Ishikawa (cell line): Measurements from ENCODE around the gene CLASP1.

Source experiments
- CEBPB ChIP-seq: IDR thresholded peaks from 2 replicates; pipeline ENCODE4 v1.6.1; 2012
- CREB1 ChIP-seq: IDR thresholded peaks from 2 replicates; pipeline ENCODE4 v1.6.1; 2012; ENCODE audit warnings: low read depth
- EGR1 ChIP-seq: IDR thresholded peaks from 2 replicates; pipeline ENCODE4 v1.6.1; 2012
- EP300 ChIP-seq: IDR thresholded peaks from 2 replicates; pipeline ENCODE4 v1.6.1; 2012; ENCODE audit warnings: borderline replicate concordance
- FOXM1 ChIP-seq: IDR thresholded peaks from 2 replicates; pipeline ENCODE4 v1.6.1; 2012; ENCODE audit warnings: low read depth, borderline replicate concordance
- MAX ChIP-seq: IDR thresholded peaks from 2 replicates; pipeline ENCODE4 v1.6.1; 2012
- NFIC ChIP-seq: IDR thresholded peaks from 2 replicates; pipeline ENCODE4 v1.6.1; 2012
- RAD21 ChIP-seq: IDR thresholded peaks from 2 replicates; pipeline ENCODE4 v1.6.1; 2012; ENCODE audit warnings: low read depth
- REST ChIP-seq: IDR thresholded peaks from 2 replicates; pipeline ENCODE4 v1.6.1; 2012; ENCODE audit warnings: low read depth, mild to moderate bottlenecking
- TAF1 ChIP-seq: IDR thresholded peaks from 2 replicates; pipeline ENCODE4 v1.6.1; 2012; ENCODE audit warnings: low read depth, mild to moderate bottlenecking
- TCF12 ChIP-seq: IDR thresholded peaks from 2 replicates; pipeline ENCODE4 v1.6.1; 2012; ENCODE audit warnings: low read depth
- TEAD4 ChIP-seq: IDR thresholded peaks from 2 replicates; pipeline ENCODE4 v1.6.1; 2012
- USF1 ChIP-seq: IDR thresholded peaks from 2 replicates; pipeline ENCODE4 v1.6.1; 2012
- YY1 ChIP-seq: IDR thresholded peaks from 2 replicates; pipeline ENCODE4 v1.6.1; 2012; ENCODE audit warnings: low read depth
- ZBTB7A ChIP-seq: IDR thresholded peaks from 2 replicates; pipeline ENCODE4 v1.6.1; 2012; ENCODE audit warnings: low read depth

Gene CLASP1

GRCh38 chr2:121386707-121387106 lies 262.6 kb downstream of the CLASP1 start:
- TF ChIP-seq RAD21 (no peak), MAX (no peak), TEAD4 (no peak), CEBPB (no peak), REST (no peak), EGR1 (no peak), NFIC (no peak), EP300 (no peak), TAF1 (no peak), CREB1 (no peak), TCF12 (no peak), USF1 (no peak)

GRCh38 chr2:121386102-121386501 lies 263.2 kb downstream of the CLASP1 start:
- no peak for TF ChIP-seq TCF12
- no peak for TF ChIP-seq NFIC
- no peak for TF ChIP-seq MAX
- TF ChIP-seq YY1 = no peak
- no peak for TF ChIP-seq RAD21
- no peak for TF ChIP-seq CEBPB
- no peak for TF ChIP-seq FOXM1
- no peak for TF ChIP-seq USF1
- no peak for TF ChIP-seq EGR1
- no peak for TF ChIP-seq TEAD4
- TF ChIP-seq CREB1 = no peak
- no peak for TF ChIP-seq ZBTB7A
- no peak for TF ChIP-seq TAF1
- no peak for TF ChIP-seq EP300

GRCh38 chr2:121382744-121383143 lies 266.5 kb downstream of the CLASP1 start:
- no peak for TF ChIP-seq TAF1
- no peak for TF ChIP-seq EP300
- TF ChIP-seq EGR1 = no peak
- no peak for TF ChIP-seq RAD21
- no peak for TF ChIP-seq REST
- no peak for TF ChIP-seq TCF12
- TF ChIP-seq USF1 = no peak
- no peak for TF ChIP-seq TEAD4
- TF ChIP-seq ZBTB7A = no peak
- no peak for TF ChIP-seq YY1
- no peak for TF ChIP-seq CEBPB
- no peak for TF ChIP-seq CREB1

- TF ChIP-seq EGR1 = no peak
- no peak for TF ChIP-seq TCF12
- no peak for TF ChIP-seq NFIC
- TF ChIP-seq YY1 = no peak
- TF ChIP-seq EP300 = no peak
- no peak for TF ChIP-seq CREB1
- TF ChIP-seq CEBPB = no peak
- TF ChIP-seq FOXM1 = no peak
- no peak for TF ChIP-seq RAD21
- TF ChIP-seq ZBTB7A = no peak
- no peak for TF ChIP-seq REST
- TF ChIP-seq TEAD4 = no peak
Measured at GRCh38 chr2:121377646-121378045, 271.6 kb downstream of the CLASP1 start.
